ENCODE measurements around the gene SIRT7.
A peak's percentile ranks its signal among the peaks of the same experiment; 100 is the strongest.
"Not testable (repeated sequence)": the region's sequence is repeated elsewhere in the genome, so short reads cannot be mapped to it uniquely, and the experiment has no call there.

The SIRT7 gene

GRCh38 chr17:81918832-81919545, 1.0 kb upstream of the SIRT7 start:
- no peak for DNase-seq (ENCODE audit: low spot score)

- DNase-seq (ENCODE audit: low spot score) = not testable (repeated sequence)
These were observed 325 bp upstream of the SIRT7 start for GRCh38 chr17:81918333-81918669.

- DNase-seq (ENCODE audit: low spot score) = no peak
These were observed 1.6 kb downstream of the SIRT7 start for GRCh38 chr17:81916234-81917001.

- no peak for DNase-seq (ENCODE audit: low spot score)
These were observed 2.6 kb downstream of the SIRT7 start for GRCh38 chr17:81915331-81915730.

- no peak for DNase-seq (ENCODE audit: low spot score)
These were observed 3.7 kb downstream of the SIRT7 start for GRCh38 chr17:81914103-81914850.

GRCh38 chr17:81913394-81914102, 4.4 kb downstream of the SIRT7 start:
- DNase-seq (ENCODE audit: low spot score) = no peak

GRCh38 chr17:81912441-81913309, 5.3 kb downstream of the SIRT7 start:
- no peak for DNase-seq (ENCODE audit: low spot score)

- DNase-seq (ENCODE audit: low spot score) = no peak
These were observed 6.0 kb downstream of the SIRT7 start for GRCh38 chr17:81911969-81912368.

- DNase-seq (ENCODE audit: low spot score) = peak; percentile 92
These were observed 6.6 kb downstream of the SIRT7 start, which contains the start of gene PCYT2 for GRCh38 chr17:81911277-81911961. PCYT2 (minus strand) TSS chr17:81911399; CDS start chr17:81911355, 44 bp downstream.

- no peak for DNase-seq (ENCODE audit: low spot score)
These were observed 7.1 kb downstream of the SIRT7 start for GRCh38 chr17:81910840-81911276.

- DNase-seq (ENCODE audit: low spot score) = no peak
These were observed 7.8 kb downstream of the SIRT7 start for GRCh38 chr17:81909966-81910839.

- DNase-seq (ENCODE audit: low spot score) = no peak
These were observed 8.7 kb downstream of the SIRT7 start for GRCh38 chr17:81909231-81909630.

- no peak for DNase-seq (ENCODE audit: low spot score)
These were observed 9.2 kb downstream of the SIRT7 start for GRCh38 chr17:81908793-81909192.

- no peak for DNase-seq (ENCODE audit: low spot score)
These were observed 10.5 kb downstream of the SIRT7 start for GRCh38 chr17:81907219-81908145.

GRCh38 chr17:81906476-81907218, 11.3 kb downstream of the SIRT7 start:
- no peak for DNase-seq (ENCODE audit: low spot score)

GRCh38 chr17:81905993-81906392, 12.0 kb downstream of the SIRT7 start:
- no peak for DNase-seq (ENCODE audit: low spot score)

GRCh38 chr17:81905424-81905875, 12.5 kb downstream of the SIRT7 start:
- DNase-seq (ENCODE audit: low spot score) = no peak

Measured in putamen (tissue), 1 donor.